Esophagus muscularis mucosa (tissue), 4 donors: ENCODE data around the gene IL18R1. TPM values are rescaled to one million over a fixed set of nuclear protein-coding genes. Genes with fewer than 3 reads are reported as not detected.

ENCODE experiments used
- DNase-seq: peaks from one replicate; pipeline ENCODE4 v3.0.0-alpha.2; 2017; ENCODE audit errors: extremely low spot score
- H3K27ac ChIP-seq, 4 donors: fragments of 200-600 bp; sonication (generic); replicated peaks in 1 of 4; 1 replicate in 3 of 4; 2 replicates in 1 of 4; pipeline ENCODE4 v1.5.1; 2016 to 2019; ENCODE audit warnings: mild to moderate bottlenecking in 1 of 4
- H3K27me3 ChIP-seq, 4 donors: fragments of 200-600 bp; sonication (generic); one replicate each; pipeline versions ENCODE4 v1.5.1 to v1.6.0; 2016 to 2019
- H3K36me3 ChIP-seq, 4 donors: fragments of 200-600 bp; sonication (generic); one replicate each; pipeline ENCODE4 v1.5.1; 2016 to 2019
- H3K4me1 ChIP-seq, 4 donors: fragments of 200-600 bp; sonication (generic); one replicate each; pipeline ENCODE4 v1.5.1; 2016 to 2019
- H3K4me3 ChIP-seq, 4 donors: fragments of 200-600 bp; sonication (generic); 1 replicate in 2 of 4; 2 replicates in 2 of 4; pipeline ENCODE4 v1.5.1; 2016 to 2019; ENCODE audit warnings: mild to moderate bottlenecking in 4 of 4, moderate library complexity in 1 of 4
- H3K9me3 ChIP-seq, 4 donors: fragments of 200-600 bp; sonication (generic); 1 replicate in 3 of 4; 2 replicates in 1 of 4; pipeline ENCODE4 v1.5.1; 2016 to 2019
- CTCF ChIP-seq, 3 experiments: fragments of 200-600 bp in 2 of 3; fragments of 450-650 bp in 1 of 3; sonication (generic) in 2 of 3; IDR thresholded peaks; one replicate each; pipeline ENCODE4 v1.5.1; 2017 to 2019; ENCODE audit warnings: antibody characterized with exemption in 3 of 3, mild to moderate bottlenecking in 2 of 3, moderate library complexity in 1 of 3
- EP300 ChIP-seq: sonication (generic); formaldehyde crosslinking; IDR thresholded peaks from one replicate; pipeline ENCODE4 v1.6.1; 2017; ENCODE audit warnings: antibody characterized with exemption
- POLR2A ChIP-seq: fragments of 450-650 bp; IDR thresholded peaks from one replicate; pipeline ENCODE4 v1.6.1; 2017; ENCODE audit warnings: antibody characterized with exemption, moderate library complexity, mild to moderate bottlenecking, low read depth
- POLR2AphosphoS5 ChIP-seq, 2 donors: sonication (generic); formaldehyde crosslinking; IDR thresholded peaks; one replicate each; pipeline ENCODE4 v1.6.1; 2017; ENCODE audit warnings: antibody characterized with exemption in 2 of 2
- WGBS: methylation state at CpG from one replicate; pipeline ENCODE4 v1.1.5; 2018; 5-methylcytosine and 5-hydroxymethylcytosine counted together
- intact Hi-C: fragments of 100-400 bp; cut with DNase I; formaldehyde crosslinking; loops from one replicate; pipeline ENCODE4 v1.15.1; 2023
- total RNA-seq, 4 donors: library from RNA; depleted of rRNA; stranded (reverse); fragments of >200 nt; gene quantifications; one replicate each; pipeline versions ENCODE4 v1.1.0 to v1.2.1, GENCODE V29; 2016

Gene IL18R1, protein sequence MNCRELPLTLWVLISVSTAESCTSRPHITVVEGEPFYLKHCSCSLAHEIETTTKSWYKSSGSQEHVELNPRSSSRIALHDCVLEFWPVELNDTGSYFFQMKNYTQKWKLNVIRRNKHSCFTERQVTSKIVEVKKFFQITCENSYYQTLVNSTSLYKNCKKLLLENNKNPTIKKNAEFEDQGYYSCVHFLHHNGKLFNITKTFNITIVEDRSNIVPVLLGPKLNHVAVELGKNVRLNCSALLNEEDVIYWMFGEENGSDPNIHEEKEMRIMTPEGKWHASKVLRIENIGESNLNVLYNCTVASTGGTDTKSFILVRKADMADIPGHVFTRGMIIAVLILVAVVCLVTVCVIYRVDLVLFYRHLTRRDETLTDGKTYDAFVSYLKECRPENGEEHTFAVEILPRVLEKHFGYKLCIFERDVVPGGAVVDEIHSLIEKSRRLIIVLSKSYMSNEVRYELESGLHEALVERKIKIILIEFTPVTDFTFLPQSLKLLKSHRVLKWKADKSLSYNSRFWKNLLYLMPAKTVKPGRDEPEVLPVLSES
- 10 to 100 TPM in 1 of 4 donors, 1 to 10 TPM in 3; 2.8 to 11.8 (median 5.2) TPM for total RNA-seq

- no peak for DNase-seq
- intact Hi-C loops = loop anchor here (10.0 kb wide), 2 partner anchors 101 to 351 kb away; no protein-coding TSS in a partner anchor
- 3% methylated on average over 58 of the region's 69 CpGs for WGBS
- H3K9me3 ChIP-seq = no peaks in the 10 kb centered on the region
- H3K27ac ChIP-seq = peak within 1 kb of the TSS; percentile 51 to 67 (median 60)
- peaks cover 5 to 16% (median 13%) of the 10 kb centered on the region in 4 donors for H3K4me1 ChIP-seq
- TF ChIP-seq CTCF (IDR thresholded peaks at IDR 0.05) (peak; percentile 58 to 81 (median 67)), POLR2AphosphoS5 (IDR thresholded peaks at IDR 0.05) (peak in 1 of 2 donors; percentile 38), POLR2A (no peak), EP300 (no peak)
- H3K4me3 ChIP-seq = peak within 1 kb of the TSS; percentile 60 to 69 (median 67)
- H3K36me3 ChIP-seq = no peaks in the 10 kb centered on the region
- H3K27me3 ChIP-seq = peaks cover 0 to 10% (median 0%) of the 10 kb centered on the region in 4 donors
These were observed at the start of gene IL18R1 for GRCh38 chr2:102355526-102356380. TSS of gene IL18R1 (plus strand) at chr2:102355796. CDS start at chr2:102362661, 6,865 bp downstream.

GRCh38 chr2:102306125-102306524 is 49.5 kb upstream of the IL18R1 start:
- Histone ChIP-seq H3K4me3 (no peak overlapping the region), H3K4me1 (no peaks in the 10 kb centered on the region), H3K9me3 (no peaks in the 10 kb centered on the region), H3K27me3 (peaks cover 0 to 18% (median 0%) of the 10 kb centered on the region in 4 donors), H3K36me3 (no peaks in the 10 kb centered on the region), H3K27ac (no peak overlapping the region)
- TF ChIP-seq POLR2A (no peak), CTCF (IDR thresholded peaks at IDR 0.05) (no peak), EP300 (no peak), POLR2AphosphoS5 (IDR thresholded peaks at IDR 0.05) (no peak)
- 39% methylated on average over 1 of the region's 1 CpG for WGBS
- intact Hi-C loops = no loop called here
- DNase-seq = no peak

- 76% methylated on average over 5 of the region's 5 CpGs for WGBS
- DNase-seq = no peak
- TF ChIP-seq POLR2A (no peak), EP300 (no peak), CTCF (IDR thresholded peaks at IDR 0.05) (no peak), POLR2AphosphoS5 (IDR thresholded peaks at IDR 0.05) (no peak)
- Histone ChIP-seq H3K36me3 (no peaks in the 10 kb centered on the region), H3K4me1 (no peaks in the 10 kb centered on the region), H3K9me3 (no peaks in the 10 kb centered on the region), H3K27ac (no peak within 1 kb of the TSS), H3K4me3 (no peak within 1 kb of the TSS), H3K27me3 (peaks cover 0 to 10% (median 0%) of the 10 kb centered on the region in 4 donors)
- intact Hi-C loops = no loop called here
These were observed 44.5 kb upstream of the IL18R1 start, which contains the start of gene IL1RL1 for GRCh38 chr2:102310964-102311640. TSS of gene IL1RL1 (plus strand) at chr2:102311563. CDS start at chr2:102338265, 26,702 bp downstream.

- WGBS = 77% methylated on average over 2 of the region's 2 CpGs
- DNase-seq = no peak
- TF ChIP-seq EP300 = no peak
- TF ChIP-seq POLR2A = no peak
- TF ChIP-seq CTCF (IDR thresholded peaks at IDR 0.05) = no peak
- intact Hi-C loops = no loop called here
- Histone ChIP-seq H3K27ac (no peak overlapping the region), H3K36me3 (no peaks in the 10 kb centered on the region), H3K4me3 (no peak overlapping the region), H3K9me3 (no peaks in the 10 kb centered on the region), H3K27me3 (peaks cover 0 to 3% (median 0%) of the 10 kb centered on the region in 4 donors), H3K4me1 (no peaks in the 10 kb centered on the region)
These were observed 42.6 kb upstream of the IL18R1 start for GRCh38 chr2:102313025-102313424.
